Measurements from ENCODE around the gene TSC22D1.

DNA sequence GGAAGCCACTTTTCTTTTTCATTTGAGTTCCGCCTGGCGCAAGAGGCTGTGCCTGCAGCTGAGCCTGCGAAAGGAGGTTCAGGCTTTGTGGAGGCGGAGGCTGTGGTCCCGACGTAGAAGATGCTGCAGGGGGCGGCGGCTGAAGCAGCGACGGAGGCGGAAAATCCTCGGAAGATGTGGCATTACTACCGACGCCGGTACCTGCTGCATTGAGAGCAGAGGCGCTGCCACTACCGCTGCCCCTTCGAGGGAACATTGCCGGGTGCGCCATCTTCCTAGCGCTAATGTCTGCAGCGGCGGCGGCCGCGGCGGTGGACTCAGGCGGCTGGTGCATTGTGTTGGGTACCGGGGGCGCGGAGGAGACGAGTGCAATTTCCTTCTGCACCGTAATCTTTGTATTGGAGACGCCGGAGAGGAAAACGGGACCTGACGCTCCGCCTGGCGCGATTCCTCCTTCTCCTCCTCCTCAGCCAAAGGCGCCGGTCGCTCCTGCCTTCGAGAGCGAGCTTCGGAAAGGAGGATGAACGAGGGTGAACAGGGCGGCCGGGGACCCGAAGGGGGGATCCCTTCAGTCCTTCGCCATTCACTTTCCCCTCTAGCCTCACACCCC is at the start of gene TSC22D1:
- TF ChIP-seq, protein P1, sequence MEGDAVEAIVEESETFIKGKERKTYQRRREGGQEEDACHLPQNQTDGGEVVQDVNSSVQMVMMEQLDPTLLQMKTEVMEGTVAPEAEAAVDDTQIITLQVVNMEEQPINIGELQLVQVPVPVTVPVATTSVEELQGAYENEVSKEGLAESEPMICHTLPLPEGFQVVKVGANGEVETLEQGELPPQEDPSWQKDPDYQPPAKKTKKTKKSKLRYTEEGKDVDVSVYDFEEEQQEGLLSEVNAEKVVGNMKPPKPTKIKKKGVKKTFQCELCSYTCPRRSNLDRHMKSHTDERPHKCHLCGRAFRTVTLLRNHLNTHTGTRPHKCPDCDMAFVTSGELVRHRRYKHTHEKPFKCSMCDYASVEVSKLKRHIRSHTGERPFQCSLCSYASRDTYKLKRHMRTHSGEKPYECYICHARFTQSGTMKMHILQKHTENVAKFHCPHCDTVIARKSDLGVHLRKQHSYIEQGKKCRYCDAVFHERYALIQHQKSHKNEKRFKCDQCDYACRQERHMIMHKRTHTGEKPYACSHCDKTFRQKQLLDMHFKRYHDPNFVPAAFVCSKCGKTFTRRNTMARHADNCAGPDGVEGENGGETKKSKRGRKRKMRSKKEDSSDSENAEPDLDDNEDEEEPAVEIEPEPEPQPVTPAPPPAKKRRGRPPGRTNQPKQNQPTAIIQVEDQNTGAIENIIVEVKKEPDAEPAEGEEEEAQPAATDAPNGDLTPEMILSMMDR (IDR thresholded peaks at IDR 0.05), result no peak
- no peak for TF ChIP-seq POLR2A (IDR thresholded peaks at IDR 0.05)
